ENCODE results near the gene F2RL3.

The F2RL3 gene

GRCh38 chr19:16888629-16889365 lies at the start of gene F2RL3:
TSS of gene F2RL3 (plus strand) at chr19:16888999. CDS start at chr19:16889190, 191 bp downstream.
- TF ChIP-seq MAX (IDR thresholded peaks at IDR 0.05; ENCODE audit: low read depth, low read length) (peak; percentile 84), CTCF (IDR thresholded peaks at IDR 0.05; ENCODE audit: low read depth, low read length) (no peak), MYC (IDR thresholded peaks at IDR 0.05; ENCODE audit: low read depth, low read length) (peak; percentile 63; the same call in 1 of the 2 replicates), POLR2A (IDR thresholded peaks at IDR 0.05; ENCODE audit: extremely low read depth, insufficient read length) (no peak)
- DNase-seq (ENCODE audit: low read depth) = peak; percentile 96
- peak within 1 kb of the TSS; percentile 56 for H3K4me3 ChIP-seq (ENCODE audit: low read depth, low read length)

- no peak for TF ChIP-seq CTCF (IDR thresholded peaks at IDR 0.05; ENCODE audit: low read depth, low read length)
- TF ChIP-seq POLR2A (IDR thresholded peaks at IDR 0.05; ENCODE audit: extremely low read depth, insufficient read length) = no peak
- no peak for TF ChIP-seq MAX (IDR thresholded peaks at IDR 0.05; ENCODE audit: low read depth, low read length)
- TF ChIP-seq MYC (IDR thresholded peaks at IDR 0.05; ENCODE audit: low read depth, low read length) = no peak
- no peak for DNase-seq (ENCODE audit: low read depth)
- no peak overlapping the region for H3K4me3 ChIP-seq (ENCODE audit: low read depth, low read length)
Measured at GRCh38 chr19:16841391-16841926, 47.3 kb upstream of the F2RL3 start.

GRCh38 chr19:16846901-16847300 lies 41.9 kb upstream of the F2RL3 start:
- no peak overlapping the region for H3K4me3 ChIP-seq (ENCODE audit: low read depth, low read length)
- no peak for DNase-seq (ENCODE audit: low read depth)
- no peak for TF ChIP-seq POLR2A (IDR thresholded peaks at IDR 0.05; ENCODE audit: extremely low read depth, insufficient read length)
- no peak for TF ChIP-seq CTCF (IDR thresholded peaks at IDR 0.05; ENCODE audit: low read depth, low read length)
- no peak for TF ChIP-seq MYC (IDR thresholded peaks at IDR 0.05; ENCODE audit: low read depth, low read length)
- no peak for TF ChIP-seq MAX (IDR thresholded peaks at IDR 0.05; ENCODE audit: low read depth, low read length)

- no peak for DNase-seq (ENCODE audit: low read depth)
- TF ChIP-seq MYC (IDR thresholded peaks at IDR 0.05; ENCODE audit: low read depth, low read length) (no peak), CTCF (IDR thresholded peaks at IDR 0.05; ENCODE audit: low read depth, low read length) (no peak), POLR2A (IDR thresholded peaks at IDR 0.05; ENCODE audit: extremely low read depth, insufficient read length) (no peak), MAX (IDR thresholded peaks at IDR 0.05; ENCODE audit: low read depth, low read length) (no peak)
- no peak overlapping the region for H3K4me3 ChIP-seq (ENCODE audit: low read depth, low read length)
Measured at GRCh38 chr19:16847430-16847829, 41.4 kb upstream of the F2RL3 start.

- TF ChIP-seq MAX (IDR thresholded peaks at IDR 0.05; ENCODE audit: low read depth, low read length) (no peak), CTCF (IDR thresholded peaks at IDR 0.05; ENCODE audit: low read depth, low read length) (no peak), POLR2A (IDR thresholded peaks at IDR 0.05; ENCODE audit: extremely low read depth, insufficient read length) (no peak), MYC (IDR thresholded peaks at IDR 0.05; ENCODE audit: low read depth, low read length) (no peak)
- no peak overlapping the region for H3K4me3 ChIP-seq (ENCODE audit: low read depth, low read length)
- no peak for DNase-seq (ENCODE audit: low read depth)
Measured at GRCh38 chr19:16849168-16849567, 39.6 kb upstream of the F2RL3 start.
